HG02642 (cell line): Measurements from ENCODE around the gene SNED1.

Source experiments
- ATAC-seq: cut with Tn5 transposase; IDR thresholded peaks from one replicate; pipeline ENCODE4 v1.9.1; 2021; ENCODE audit warnings: mild to moderate bottlenecking; ENCODE audit not compliant: unreplicated experiment, poor library complexity

The SNED1 gene

DNA sequence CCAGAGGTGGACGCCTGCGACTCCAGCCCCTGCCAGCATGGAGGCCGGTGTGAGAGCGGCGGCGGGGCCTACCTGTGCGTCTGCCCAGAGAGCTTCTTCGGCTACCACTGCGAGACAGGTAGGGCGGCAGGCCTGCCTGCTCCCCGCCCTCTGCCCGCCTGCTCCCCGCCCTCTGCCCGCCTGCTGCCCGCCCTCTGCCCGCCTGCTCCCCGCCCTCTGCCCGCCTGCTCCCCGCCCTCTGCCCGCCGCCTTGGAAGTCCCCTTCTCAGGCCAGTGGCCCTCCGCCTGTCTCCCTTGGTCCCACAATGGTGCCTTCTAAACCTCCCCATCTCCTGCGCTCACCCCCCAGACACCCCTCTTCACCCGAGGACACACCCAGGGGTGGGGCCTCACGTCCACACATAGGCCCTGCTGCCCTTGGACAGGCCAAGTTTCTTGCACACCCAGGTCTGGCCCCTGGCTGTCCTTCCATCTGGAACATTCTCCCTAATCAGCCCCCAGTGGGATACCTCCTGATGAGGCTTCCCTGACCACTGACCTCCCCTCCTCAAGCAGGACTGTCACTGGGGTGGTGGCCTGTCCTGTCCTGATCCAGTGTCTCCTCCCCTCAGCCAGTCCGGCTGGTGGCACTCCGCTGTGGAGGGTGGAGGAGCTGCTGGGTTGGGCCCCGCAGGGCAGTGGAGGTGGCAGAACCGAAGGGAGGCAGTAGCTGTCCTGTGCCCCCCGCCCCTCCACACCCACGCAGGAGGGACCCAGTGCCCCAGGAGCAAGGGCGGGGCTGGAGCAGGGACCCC, 65.8 kb downstream of the SNED1 start:
- ATAC-seq, result no peak

DNA sequence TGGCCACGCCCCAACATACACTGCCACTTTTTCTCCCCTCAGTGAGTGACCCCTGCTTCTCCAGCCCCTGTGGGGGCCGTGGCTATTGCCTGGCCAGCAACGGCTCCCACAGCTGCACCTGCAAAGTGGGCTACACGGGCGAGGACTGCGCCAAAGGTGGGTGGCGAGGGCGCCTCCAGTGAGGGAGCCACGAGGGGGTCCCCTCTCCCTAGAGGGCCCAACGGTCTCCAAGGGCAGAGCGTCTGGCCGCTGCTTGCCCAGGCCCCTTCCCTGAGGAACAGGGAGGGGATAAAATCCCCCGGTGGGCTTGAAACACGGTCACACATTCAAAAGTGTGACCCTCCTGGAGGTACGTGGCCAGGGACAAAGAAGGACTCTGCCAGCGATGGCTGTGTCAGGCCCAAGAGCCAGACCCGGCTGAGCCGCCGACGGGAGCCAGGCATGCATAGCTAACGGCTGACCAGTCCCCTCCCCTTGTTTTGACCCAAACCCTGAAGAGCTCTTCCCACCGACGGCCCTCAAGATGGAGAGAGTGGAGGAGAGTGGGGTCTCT, 66.5 kb downstream of the SNED1 start:
- ATAC-seq, result no peak

DNA sequence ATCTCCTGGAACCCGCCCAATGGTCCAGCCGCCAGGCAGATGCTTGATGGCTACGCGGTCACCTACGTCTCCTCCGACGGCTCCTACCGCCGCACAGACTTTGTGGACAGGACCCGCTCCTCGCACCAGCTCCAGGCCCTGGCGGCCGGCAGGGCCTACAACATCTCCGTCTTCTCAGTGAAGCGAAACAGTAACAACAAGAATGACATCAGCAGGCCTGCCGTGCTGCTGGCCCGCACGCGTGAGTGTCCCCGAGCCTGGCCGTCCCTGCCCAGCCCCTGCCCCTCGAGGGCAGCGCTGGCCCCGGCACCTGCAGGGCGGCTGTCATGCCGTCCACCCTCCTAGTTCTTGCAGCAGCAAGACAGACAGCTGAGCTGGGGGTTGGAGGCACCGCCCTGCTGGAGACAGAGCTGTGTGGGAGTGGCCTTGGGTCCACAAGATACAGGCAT, 67.0 kb downstream of the SNED1 start:
- ATAC-seq, result no peak

DNA sequence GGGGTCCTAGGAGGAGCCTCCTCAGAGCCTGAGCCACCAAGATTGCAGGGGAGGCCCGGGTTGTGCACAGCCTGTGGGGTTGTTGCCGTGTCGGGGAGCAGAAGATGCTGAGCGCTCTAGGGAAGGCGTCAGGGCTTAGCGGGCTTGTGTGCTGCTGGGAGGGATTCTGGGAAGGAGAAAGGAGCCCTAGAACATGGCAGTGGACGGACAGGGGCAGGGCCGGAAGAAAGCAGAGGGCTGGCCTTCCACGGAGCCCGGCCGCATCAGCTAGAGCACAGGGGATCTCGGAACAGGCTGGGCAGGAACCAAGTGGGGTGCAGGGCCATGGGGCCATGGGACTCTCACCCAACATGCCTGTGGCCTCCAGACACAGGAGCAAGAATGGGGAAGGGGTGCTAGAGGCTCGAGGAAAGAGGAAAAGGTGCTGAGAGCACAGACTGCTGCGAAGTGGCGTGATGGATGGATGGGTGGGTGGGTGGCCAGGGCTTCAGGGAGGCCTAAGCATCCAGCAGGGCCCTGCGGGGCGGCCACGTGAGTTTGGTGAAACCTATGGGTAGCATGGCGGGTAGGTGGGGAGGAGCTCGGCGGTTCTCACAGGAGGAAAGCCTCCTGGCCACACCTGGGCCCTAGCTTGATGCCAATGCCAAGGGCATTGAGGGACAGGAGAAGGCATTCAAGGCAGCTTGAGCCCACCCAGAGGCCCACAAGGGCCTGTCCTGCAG, 67.9 kb downstream of the SNED1 start:
- ATAC-seq, result no peak

DNA sequence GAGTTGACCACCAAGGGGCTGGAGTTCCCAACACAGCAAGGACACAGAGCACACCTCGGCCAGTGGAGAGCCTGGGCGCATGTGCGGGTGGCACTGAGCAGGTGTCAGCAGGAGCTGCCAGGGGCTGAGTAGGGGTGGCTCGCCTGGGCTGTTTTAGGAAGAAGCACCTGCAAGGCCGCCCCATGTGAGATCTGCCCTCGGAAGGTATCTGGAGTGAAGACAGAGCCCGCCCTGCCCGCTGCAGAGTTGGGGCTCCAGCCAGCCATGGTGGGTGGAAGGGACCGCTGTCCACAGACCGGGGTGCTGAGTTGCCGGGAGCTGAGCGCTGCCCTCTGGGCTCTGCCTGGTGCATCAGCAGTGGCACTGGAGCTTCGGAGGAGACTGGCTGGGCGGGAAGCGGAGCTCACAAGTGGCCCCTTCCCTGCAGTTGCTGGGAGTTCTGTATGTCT, 68.5 kb downstream of the SNED1 start:
- ATAC-seq, result no peak

DNA sequence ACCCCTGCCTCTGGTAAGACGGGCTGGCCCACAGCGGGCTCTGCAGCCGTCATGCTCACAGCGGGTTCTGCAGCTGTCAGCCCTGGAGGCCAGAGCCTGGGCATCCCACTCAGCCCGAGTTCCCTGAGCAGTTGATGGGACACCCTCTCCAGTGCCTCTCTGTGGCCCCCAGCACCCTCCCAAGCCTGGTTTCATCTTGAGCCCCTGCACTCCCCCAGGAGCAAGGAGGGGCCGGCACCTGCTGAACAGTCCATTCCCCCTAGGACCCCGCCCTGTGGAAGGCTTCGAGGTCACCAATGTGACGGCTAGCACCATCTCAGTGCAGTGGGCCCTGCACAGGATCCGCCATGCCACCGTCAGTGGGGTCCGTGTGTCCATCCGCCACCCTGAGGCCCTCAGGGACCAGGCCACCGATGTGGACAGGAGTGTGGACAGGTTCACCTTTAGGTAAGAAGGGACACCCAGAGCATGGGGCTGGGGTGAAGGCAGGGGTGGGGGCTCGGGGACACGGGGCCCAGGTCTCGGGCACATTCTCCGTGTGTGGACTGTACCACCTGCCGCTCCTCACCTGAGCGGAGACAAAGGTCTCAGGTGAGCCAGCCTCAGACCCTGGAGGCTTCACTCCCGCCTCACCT, 69.2 kb downstream of the SNED1 start:
- ATAC-seq, result no peak

DNA sequence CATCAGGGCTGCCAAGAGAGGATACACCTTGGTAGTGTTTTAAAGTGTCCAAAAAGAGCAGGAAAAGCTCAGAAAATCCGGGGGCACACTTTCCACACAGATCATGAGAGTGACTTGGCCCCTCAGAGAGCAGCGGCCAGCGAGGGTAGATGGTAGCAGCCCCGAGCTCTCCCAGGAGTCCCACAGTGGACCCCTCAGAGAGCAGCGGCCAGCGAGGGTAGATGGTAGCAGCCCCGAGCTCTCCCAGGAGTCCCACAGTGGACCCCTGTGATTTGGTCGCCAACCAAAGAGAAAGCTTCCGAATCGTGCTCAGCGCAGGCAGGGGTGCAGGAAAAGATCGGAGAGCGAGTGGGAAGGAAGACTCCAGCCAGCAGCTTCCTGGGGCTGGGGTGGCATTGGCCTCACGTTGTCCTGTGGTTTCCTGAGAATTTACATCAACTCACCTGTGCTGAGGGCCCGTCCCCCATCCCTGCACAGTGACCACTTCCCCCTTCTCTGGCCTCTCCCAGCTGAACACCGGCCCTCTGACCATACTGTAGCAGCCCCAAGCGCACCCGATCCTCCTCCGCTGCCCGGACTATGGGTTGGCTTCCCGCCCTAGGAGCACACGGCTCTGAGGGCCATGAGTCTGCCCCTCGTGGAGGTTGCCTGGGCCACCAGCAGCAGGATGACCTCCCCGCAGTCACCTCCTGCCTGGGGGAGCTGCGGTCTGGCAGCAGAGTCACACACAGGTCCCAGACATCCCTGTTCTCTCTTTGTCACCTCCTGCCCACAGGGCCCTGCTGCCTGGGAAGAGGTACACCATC, 69.9 kb downstream of the SNED1 start:
- ATAC-seq, result no peak

DNA sequence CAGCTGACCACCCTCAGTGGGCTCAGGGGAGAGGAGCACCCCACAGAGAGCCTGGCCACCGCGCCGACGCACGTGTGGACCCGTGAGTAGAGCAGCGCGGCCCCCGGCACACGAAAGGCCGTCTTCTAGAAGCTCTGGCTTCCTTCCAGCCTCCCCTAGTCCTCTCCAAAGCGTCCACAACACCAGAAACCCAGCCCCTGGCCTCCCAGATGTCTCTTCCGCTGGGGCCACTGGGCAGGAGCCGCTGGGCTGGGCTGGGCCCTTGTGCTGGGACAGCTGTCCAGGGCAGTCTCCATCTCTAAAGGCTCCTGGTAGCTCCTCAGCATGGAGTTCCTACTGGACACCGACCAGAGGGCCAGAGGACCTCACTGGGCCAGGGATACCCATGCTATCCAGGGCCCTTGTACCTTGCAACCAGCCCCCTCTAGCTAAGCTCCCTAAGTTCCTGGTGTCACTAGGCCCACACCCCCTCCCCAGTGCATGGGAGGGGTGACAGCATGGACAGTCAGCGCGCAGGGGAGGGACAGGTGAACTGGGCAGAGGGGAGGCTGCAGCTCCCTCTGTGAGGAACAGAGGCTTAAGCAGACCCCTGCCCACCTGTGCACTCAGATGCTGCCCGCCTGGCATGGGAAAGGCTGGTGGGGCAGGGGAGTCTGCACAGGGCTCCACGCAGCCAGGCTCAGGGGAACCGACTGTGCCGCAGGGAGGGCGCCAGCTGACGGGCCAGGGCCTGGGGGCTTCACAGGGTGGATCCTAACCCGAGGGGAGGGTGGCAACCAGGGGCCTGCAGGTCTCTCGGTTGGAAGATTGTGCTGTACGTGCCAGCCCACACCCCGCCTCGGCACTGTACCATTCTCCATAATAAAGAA, 70.8 kb downstream of the SNED1 start:
- ATAC-seq, result no peak

DNA sequence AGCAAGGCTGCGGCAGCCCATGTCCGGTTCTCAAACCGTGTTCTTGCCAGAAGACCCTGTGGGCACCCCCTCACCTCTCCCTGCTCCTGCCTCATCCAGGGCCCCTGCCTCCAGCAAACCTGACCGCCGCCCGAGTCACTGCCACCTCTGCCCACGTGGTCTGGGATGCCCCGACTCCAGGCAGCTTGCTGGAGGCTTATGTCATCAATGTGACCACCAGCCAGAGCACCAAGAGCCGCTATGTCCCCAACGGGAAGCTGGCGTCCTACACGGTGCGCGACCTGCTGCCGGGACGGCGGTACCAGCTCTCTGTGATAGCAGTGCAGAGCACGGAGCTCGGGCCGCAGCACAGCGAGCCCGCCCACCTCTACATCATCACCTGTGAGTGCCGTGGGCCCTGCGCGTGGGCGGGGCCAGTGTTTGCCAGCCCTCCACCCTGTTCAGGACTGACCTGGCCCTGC, 71.4 kb downstream of the SNED1 start:
- no peak for ATAC-seq

DNA sequence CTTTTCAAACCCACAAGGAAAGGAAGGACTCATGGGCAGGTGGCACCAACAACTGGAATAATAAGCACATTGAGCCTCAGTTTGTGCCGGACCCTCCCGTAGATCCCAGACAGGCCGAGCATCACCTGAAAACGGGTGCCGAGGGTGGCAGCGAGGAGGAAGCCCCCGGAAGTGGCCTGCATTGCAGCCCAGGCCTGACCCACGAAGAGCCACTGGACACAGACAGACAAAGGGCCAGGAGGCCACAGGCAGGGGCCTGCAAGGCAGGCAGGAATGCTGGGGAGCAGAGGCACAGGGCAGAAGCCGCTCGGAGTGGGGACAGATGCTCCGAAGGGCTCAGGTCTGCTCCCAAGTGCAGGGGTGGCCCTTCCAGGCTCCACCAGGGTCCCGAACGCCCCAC, 71.9 kb downstream of the SNED1 start:
- ATAC-seq, result no peak

DNA sequence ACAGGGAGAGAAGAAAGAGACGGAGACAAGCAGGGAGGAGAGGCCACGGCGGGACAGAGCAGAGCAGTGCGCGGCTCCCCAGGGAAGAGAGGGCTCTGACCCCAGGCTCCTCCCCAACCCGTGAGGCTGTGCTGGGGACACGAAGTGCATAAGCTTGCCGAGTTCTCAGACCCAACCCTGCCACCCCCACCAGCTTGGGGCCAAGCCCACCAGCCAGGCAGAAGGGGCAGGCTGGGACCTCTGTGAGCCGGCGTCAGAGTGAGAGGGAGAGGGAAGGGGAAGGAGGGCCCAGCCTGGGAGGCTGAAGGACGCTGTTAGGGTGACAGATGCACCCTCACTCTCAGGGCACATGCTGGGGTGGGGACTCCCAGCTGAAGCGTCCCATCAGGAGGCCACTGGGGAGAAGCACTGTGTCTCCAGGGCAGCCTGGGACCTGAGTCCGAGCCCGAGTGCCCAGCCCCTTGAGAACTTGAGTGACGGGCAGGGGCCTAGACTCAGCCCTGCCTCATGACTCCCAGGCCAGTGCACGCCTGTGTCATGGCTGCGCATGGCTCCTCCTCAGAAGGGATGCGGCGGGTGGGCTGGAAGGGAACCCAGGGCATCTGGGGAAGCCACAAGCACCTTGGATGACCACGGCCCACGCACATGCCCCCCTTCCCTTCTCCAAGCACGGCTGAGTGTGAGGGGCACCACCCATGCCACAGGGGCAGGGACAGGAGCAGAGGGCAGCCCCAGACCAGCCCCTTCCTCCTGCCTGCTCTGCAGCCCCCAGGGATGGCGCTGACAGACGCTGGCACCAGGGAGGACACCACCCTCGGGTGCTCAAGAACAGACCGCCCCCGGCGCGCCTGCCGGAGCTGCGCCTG, 72.6 kb downstream of the SNED1 start:
- ATAC-seq, result no peak

DNA sequence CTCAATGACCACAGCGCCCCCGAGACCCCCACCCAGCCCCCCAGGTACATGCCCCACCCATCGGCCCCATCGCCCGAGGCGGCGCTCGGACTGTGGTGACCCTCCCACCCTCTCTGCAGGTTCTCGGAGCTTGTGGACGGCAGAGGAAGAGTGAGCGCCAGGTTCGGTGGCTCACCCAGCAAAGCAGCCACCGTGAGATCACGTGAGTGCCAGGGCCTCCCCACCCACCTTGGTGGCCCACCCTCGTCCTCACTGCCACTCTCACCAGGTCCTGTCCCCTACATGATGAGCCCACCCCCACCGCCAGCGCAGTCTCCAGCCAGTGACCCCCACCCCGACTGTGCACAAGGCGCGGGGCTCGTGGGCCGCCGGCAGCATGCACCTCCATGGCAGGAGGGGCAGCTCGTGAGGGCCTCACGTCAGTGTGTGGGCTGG, 73.3 kb downstream of the SNED1 start:
- ATAC-seq, result no peak

DNA sequence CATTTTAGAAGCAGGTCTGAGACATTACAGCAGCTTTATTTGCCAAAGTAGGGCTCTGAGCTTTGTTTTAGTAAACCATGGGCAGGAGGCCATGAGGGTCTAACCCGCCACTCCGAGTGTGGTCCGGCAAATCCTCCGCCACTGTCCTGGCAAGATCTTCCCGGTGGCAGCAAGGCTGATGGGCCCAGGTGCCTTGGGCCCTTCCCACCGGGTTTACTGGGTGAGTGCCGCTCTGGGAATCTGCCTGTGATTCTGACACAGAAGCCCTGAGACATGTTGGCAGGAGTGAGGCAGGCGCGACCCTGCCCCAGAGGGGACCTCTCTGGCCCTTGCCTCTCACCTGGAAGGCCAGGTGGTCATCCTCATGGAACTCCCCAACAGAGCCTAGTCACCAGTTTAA, 73.7 kb downstream of the SNED1 start:
- no peak for ATAC-seq

DNA sequence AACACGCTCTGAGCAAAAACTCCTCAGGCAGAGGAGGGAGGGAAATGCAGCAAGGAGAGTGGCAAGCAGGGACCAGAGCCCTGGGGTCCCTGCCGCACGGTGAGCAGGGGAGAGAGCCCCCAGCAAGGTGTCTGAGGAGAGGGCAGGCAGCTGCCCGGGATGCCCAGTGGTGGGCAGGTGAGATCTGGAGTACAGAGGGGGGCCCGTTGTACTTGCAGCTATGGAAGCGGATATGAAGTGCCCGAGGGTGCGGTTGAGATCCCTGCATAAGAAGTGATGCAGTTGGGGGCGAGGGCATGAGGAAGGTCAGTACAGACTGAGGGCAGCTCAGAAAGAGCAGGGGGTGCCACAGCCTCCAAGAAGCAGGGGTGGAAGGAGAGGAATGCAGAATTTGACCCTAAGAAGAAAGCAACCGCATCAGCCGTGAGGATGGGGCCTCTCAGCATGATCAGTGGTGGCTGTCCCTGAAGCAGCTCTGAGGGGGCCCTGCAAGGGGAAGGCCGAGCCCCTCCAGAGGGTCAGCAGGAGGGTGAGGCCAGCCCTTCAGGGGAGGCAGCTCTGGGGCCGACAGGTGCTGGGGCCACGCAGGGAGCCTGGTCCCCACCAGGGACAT, 74.2 kb downstream of the SNED1 start:
- no peak for ATAC-seq

DNA sequence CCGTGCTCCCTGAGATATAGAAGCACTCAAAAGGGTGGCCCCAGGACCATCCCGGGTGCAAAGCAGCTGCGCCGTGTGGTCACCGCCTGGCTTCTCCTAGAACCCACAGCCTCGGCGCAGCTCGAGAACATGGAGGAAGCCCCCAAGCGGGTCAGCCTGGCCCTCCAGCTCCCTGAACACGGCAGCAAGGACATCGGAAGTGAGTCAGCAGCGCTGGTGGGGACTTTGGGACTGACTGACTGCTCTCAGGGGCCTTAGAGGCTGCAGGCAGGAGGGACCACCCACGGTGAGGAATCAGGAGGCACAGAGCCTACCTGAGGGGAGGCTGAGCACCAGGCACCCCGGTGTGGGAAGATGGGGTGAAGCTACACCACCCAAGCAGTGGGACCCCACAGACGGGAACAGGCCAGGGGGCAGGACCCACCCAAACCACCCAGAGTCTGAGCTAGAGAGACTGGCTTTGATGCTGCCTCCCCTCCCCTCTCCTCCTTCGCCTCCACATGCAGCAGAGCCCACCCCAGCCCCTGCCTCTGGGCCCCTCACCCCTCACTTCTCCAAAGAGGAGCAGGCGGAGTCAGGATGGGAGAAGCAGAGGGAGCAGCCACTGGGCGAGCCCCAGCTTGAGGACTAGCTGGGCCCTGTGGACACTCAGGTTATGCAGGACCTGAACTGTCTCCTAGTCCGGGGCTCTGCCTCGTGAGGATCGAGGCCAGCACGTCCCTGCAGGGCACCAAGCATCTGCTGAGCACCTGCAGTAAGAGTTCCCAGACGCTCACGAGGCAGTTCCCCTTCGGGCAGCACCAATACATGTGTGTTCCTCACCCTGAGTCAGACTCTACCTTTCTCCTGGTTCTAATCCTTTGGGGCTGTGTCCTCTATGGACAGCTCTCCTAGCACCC, 75.0 kb downstream of the SNED1 start:
- ATAC-seq, result no peak

DNA sequence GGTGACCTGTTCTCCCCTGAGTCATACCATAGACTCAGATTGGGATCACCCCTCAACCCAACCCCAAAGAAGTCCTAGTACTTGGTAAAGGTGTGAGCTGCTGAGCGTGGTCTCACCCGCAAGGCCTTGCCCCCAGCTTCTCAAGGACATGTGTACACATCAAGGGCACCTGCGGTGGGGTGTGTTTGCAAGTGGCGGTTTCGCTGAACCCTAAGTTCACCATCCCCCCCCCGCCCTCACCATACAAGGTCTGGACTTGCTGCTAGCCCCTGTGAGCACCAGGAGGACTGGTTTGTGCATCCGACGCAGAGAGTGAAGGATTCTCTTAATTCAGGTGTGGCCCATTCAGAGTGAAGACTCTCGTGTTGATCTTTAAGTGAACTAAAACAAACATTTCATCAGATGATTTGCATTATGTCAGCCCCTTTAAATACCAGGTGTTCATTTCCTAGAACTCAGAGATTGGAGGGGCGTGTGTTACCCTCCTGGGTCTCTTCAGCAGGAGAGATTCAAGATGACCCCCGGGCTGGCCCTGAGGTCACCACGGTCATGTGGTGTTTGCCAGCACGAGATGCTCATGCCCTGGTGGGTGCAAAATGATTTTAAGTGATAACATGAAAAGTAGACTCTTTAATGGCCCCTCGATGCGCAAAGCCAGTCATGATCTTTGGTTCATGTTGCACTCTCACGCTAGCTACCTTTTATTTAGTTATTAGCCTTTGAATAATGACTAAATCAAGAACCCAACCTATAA, 75.8 kb downstream of the SNED1 start:
- no peak for ATAC-seq
